WTC11 (cell line): Measurements from ENCODE around the gene RNASEL. TPM values are rescaled to one million over a fixed set of nuclear protein-coding genes. Genes with fewer than 3 reads are reported as not detected.

Experiments
- EMX1 ChIP-seq: fragments of 250-450 bp; sonication (Bioruptor Pico); IDR thresholded peaks from 2 replicates; pipeline ENCODE4 v1.8.0; 2021; ENCODE audit warnings: mild to moderate bottlenecking
- ETV6 ChIP-seq: sonication (generic); formaldehyde crosslinking; IDR thresholded peaks from 2 replicates; pipeline ENCODE4 v1.8.1; 2022; ENCODE audit warnings: mild to moderate bottlenecking, missing genetic modification reagents
- FOXJ3 ChIP-seq: sonication (generic); formaldehyde crosslinking; IDR thresholded peaks from 2 replicates; pipeline ENCODE4 v1.9.0; 2021; ENCODE audit warnings: missing genetic modification reagents, mild to moderate bottlenecking, borderline replicate concordance
- FOXP1 ChIP-seq: sonication (generic); formaldehyde crosslinking; IDR thresholded peaks from 2 replicates; pipeline ENCODE4 v1.8.0; 2022; ENCODE audit warnings: missing genetic modification reagents, mild to moderate bottlenecking, moderate library complexity, borderline replicate concordance
- GABPB1 ChIP-seq: sonication (generic); formaldehyde crosslinking; IDR thresholded peaks from 2 replicates; pipeline ENCODE4 v1.8.1; 2023; ENCODE audit warnings: mild to moderate bottlenecking, missing genetic modification reagents
- JUN ChIP-seq: sonication (generic); formaldehyde crosslinking; IDR thresholded peaks from 2 replicates; pipeline ENCODE4 v1.8.0; 2023; ENCODE audit warnings: mild to moderate bottlenecking, missing genetic modification reagents
- MLX ChIP-seq: sonication (generic); formaldehyde crosslinking; IDR thresholded peaks from 2 replicates; pipeline ENCODE4 v1.8.1; 2023; ENCODE audit warnings: mild to moderate bottlenecking, missing genetic modification reagents, moderate library complexity
- NFATC4 ChIP-seq: fragments of 250-450 bp; sonication (Bioruptor Pico); IDR thresholded peaks from 2 replicates; pipeline ENCODE4 v1.9.0; 2021; ENCODE audit warnings: mild to moderate bottlenecking
- NFYB ChIP-seq: sonication (generic); formaldehyde crosslinking; conservative IDR thresholded peaks from 2 replicates; pipeline ENCODE4 v1.8.0; 2022; ENCODE audit warnings: low read depth, missing genetic modification reagents
- NR1H2 ChIP-seq: sonication (generic); formaldehyde crosslinking; IDR thresholded peaks from 2 replicates; pipeline ENCODE4 v1.9.0; 2021; ENCODE audit warnings: mild to moderate bottlenecking, moderate library complexity, missing genetic modification reagents
- NR2C2 ChIP-seq: sonication (generic); formaldehyde crosslinking; IDR thresholded peaks from 2 replicates; pipeline ENCODE4 v1.8.0; 2022; ENCODE audit warnings: mild to moderate bottlenecking, missing genetic modification reagents
- NR3C1 ChIP-seq: sonication (generic); formaldehyde crosslinking; conservative IDR thresholded peaks from 2 replicates; pipeline ENCODE4 v1.8.1; 2023; ENCODE audit warnings: low read depth, mild to moderate bottlenecking, missing genetic modification reagents
- PRRX2 ChIP-seq: fragments of 250-450 bp; sonication (Bioruptor Pico); IDR thresholded peaks from 2 replicates; pipeline ENCODE4 v1.8.0; 2021; ENCODE audit warnings: mild to moderate bottlenecking
- SMAD3 ChIP-seq: sonication (generic); formaldehyde crosslinking; IDR thresholded peaks from 2 replicates; pipeline ENCODE4 v1.8.0; 2022; ENCODE audit warnings: missing genetic modification reagents, mild to moderate bottlenecking, borderline replicate concordance
- SOX15 ChIP-seq: fragments of 250-450 bp; sonication (Bioruptor Pico); IDR thresholded peaks from 2 replicates; pipeline ENCODE4 v1.9.0; 2021; ENCODE audit warnings: mild to moderate bottlenecking
- TP53 ChIP-seq: sonication (generic); formaldehyde crosslinking; IDR thresholded peaks from 2 replicates; pipeline ENCODE4 v1.8.1; 2023; ENCODE audit warnings: mild to moderate bottlenecking, missing genetic modification reagents
- USF2 ChIP-seq: sonication (generic); formaldehyde crosslinking; IDR thresholded peaks from 2 replicates; pipeline ENCODE4 v1.8.1; 2023; ENCODE audit warnings: mild to moderate bottlenecking, missing genetic modification reagents, moderate library complexity
- ZNF396 ChIP-seq: fragments of 250-450 bp; sonication (Bioruptor Pico); IDR thresholded peaks from 2 replicates; pipeline ENCODE4 v1.8.0; 2021; ENCODE audit warnings: mild to moderate bottlenecking, moderate library complexity, borderline replicate concordance
- ZNF416 ChIP-seq: fragments of 250-450 bp; sonication (Bioruptor Pico); IDR thresholded peaks from 2 replicates; pipeline ENCODE4 v1.9.0; 2021; ENCODE audit warnings: mild to moderate bottlenecking, inconsistent platforms
- ZNF671 ChIP-seq: fragments of 250-450 bp; sonication (Bioruptor Pico); IDR thresholded peaks from 2 replicates; pipeline ENCODE4 v1.8.0; 2021; ENCODE audit warnings: mild to moderate bottlenecking
- total RNA-seq: library from RNA; stranded (reverse); gene quantifications from 3 replicates; pipeline ENCODE4 v1.2.3, GENCODE V29; 2021
- TF ChIP-seq, protein P1 (sequence below): fragments of 250-450 bp; sonication (Bioruptor Pico); conservative IDR thresholded peaks from 2 replicates; pipeline ENCODE4 v1.9.0; 2021; ENCODE audit warnings: mild to moderate bottlenecking
- TF ChIP-seq, protein P2 (sequence below): sonication (generic); formaldehyde crosslinking; IDR thresholded peaks from 2 replicates; pipeline ENCODE4 v1.8.1; 2022; ENCODE audit warnings: mild to moderate bottlenecking, moderate library complexity, missing genetic modification reagents
- TF ChIP-seq, protein P3 (sequence below): fragments of 200-600 bp; IDR thresholded peaks from 2 replicates; pipeline ENCODE4 v1.8.0; 2022; ENCODE audit warnings: antibody characterized with exemption
- TF ChIP-seq, protein P4 (sequence below): fragments of 250-450 bp; sonication (Bioruptor Pico); IDR thresholded peaks from 2 replicates; pipeline ENCODE4 v1.8.0; 2021; ENCODE audit warnings: mild to moderate bottlenecking
- TF ChIP-seq, protein P5 (sequence below): sonication (generic); formaldehyde crosslinking; conservative IDR thresholded peaks from 2 replicates; pipeline ENCODE4 v1.8.1; 2022; ENCODE audit warnings: mild to moderate bottlenecking, missing genetic modification reagents
- TF ChIP-seq, protein P6 (sequence below): sonication (generic); formaldehyde crosslinking; IDR thresholded peaks from 2 replicates; pipeline ENCODE4 v1.8.0; 2022; ENCODE audit warnings: missing genetic modification reagents

The RNASEL gene
- total RNA-seq, 1 experiment from 2014 or later = 0.77 TPM

- peak; percentile 19; the same call in 1 of the 2 replicates for TF ChIP-seq USF2 (CRISPR knock-in tag)
- TF ChIP-seq, protein P1, sequence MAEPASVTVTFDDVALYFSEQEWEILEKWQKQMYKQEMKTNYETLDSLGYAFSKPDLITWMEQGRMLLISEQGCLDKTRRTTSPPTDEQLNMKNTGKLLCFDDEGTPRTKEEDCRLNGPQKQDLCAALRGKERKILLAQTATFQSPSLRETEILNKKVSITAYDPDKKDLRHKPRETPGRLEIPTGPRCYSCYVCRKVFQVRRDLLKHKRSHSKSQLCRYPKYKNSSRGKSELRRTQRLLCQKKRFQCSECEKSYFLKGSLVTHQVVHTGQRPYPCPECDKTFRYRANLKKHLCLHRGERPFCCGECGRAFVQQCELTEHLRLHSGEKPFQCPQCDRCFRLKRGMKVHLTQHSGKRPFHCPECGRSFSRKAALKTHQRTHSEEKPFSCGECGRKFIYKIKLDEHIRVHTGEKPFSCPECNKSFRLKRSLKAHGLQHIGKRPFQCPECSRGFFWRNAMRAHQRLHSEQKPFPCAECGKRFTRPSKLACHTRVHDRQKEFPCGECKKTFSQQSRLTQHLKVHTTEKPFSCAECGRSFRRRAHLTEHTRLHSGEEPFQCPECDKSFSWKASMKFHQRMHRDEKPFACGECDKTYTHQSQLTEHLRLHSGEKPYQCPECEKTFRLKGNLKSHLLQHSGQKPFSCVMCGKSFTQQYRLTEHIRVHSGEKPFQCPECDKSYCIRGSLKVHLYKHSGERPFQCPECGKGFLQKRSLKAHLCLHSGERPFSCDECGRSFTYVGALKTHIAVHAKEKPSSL (CRISPR knock-in tag) = no peak
- TF ChIP-seq PRRX2 (CRISPR knock-in tag) = no peak
- TF ChIP-seq, protein P2, sequence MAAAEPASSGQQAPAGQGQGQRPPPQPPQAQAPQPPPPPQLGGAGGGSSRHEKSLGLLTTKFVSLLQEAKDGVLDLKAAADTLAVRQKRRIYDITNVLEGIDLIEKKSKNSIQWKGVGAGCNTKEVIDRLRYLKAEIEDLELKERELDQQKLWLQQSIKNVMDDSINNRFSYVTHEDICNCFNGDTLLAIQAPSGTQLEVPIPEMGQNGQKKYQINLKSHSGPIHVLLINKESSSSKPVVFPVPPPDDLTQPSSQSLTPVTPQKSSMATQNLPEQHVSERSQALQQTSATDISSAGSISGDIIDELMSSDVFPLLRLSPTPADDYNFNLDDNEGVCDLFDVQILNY (CRISPR knock-in tag) = peak; percentile 50; the same call in 1 of the 2 replicates
- no peak for TF ChIP-seq ZNF416 (CRISPR knock-in tag)
- TF ChIP-seq, protein P3, sequence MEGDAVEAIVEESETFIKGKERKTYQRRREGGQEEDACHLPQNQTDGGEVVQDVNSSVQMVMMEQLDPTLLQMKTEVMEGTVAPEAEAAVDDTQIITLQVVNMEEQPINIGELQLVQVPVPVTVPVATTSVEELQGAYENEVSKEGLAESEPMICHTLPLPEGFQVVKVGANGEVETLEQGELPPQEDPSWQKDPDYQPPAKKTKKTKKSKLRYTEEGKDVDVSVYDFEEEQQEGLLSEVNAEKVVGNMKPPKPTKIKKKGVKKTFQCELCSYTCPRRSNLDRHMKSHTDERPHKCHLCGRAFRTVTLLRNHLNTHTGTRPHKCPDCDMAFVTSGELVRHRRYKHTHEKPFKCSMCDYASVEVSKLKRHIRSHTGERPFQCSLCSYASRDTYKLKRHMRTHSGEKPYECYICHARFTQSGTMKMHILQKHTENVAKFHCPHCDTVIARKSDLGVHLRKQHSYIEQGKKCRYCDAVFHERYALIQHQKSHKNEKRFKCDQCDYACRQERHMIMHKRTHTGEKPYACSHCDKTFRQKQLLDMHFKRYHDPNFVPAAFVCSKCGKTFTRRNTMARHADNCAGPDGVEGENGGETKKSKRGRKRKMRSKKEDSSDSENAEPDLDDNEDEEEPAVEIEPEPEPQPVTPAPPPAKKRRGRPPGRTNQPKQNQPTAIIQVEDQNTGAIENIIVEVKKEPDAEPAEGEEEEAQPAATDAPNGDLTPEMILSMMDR = no peak
- TF ChIP-seq SOX15 (CRISPR knock-in tag) = no peak
- no peak for TF ChIP-seq NR1H2 (CRISPR knock-in tag)
- TF ChIP-seq NR3C1 = peak; percentile 76; the same call in 1 of the 2 replicates
- TF ChIP-seq NFATC4 (CRISPR knock-in tag) = no peak
- no peak for TF ChIP-seq GABPB1 (CRISPR knock-in tag)
- TF ChIP-seq, protein P4, sequence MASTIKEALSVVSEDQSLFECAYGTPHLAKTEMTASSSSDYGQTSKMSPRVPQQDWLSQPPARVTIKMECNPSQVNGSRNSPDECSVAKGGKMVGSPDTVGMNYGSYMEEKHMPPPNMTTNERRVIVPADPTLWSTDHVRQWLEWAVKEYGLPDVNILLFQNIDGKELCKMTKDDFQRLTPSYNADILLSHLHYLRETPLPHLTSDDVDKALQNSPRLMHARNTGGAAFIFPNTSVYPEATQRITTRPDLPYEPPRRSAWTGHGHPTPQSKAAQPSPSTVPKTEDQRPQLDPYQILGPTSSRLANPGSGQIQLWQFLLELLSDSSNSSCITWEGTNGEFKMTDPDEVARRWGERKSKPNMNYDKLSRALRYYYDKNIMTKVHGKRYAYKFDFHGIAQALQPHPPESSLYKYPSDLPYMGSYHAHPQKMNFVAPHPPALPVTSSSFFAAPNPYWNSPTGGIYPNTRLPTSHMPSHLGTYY (CRISPR knock-in tag) = no peak
- TF ChIP-seq TP53 = peak; percentile 70; the same call in 1 of the 2 replicates
- no peak for TF ChIP-seq NR2C2 (CRISPR knock-in tag)
- peak; percentile 96 for TF ChIP-seq ETV6
- TF ChIP-seq FOXP1 (CRISPR knock-in tag) = peak; percentile 94
- TF ChIP-seq JUN = no peak
- no peak for TF ChIP-seq ZNF396 (CRISPR knock-in tag)
- TF ChIP-seq, protein P5, sequence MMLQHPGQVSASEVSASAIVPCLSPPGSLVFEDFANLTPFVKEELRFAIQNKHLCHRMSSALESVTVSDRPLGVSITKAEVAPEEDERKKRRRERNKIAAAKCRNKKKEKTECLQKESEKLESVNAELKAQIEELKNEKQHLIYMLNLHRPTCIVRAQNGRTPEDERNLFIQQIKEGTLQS = no peak; the same call in 1 of the 2 replicates
- peak; percentile 69 for TF ChIP-seq NFYB (CRISPR knock-in tag)
- TF ChIP-seq, protein P6, sequence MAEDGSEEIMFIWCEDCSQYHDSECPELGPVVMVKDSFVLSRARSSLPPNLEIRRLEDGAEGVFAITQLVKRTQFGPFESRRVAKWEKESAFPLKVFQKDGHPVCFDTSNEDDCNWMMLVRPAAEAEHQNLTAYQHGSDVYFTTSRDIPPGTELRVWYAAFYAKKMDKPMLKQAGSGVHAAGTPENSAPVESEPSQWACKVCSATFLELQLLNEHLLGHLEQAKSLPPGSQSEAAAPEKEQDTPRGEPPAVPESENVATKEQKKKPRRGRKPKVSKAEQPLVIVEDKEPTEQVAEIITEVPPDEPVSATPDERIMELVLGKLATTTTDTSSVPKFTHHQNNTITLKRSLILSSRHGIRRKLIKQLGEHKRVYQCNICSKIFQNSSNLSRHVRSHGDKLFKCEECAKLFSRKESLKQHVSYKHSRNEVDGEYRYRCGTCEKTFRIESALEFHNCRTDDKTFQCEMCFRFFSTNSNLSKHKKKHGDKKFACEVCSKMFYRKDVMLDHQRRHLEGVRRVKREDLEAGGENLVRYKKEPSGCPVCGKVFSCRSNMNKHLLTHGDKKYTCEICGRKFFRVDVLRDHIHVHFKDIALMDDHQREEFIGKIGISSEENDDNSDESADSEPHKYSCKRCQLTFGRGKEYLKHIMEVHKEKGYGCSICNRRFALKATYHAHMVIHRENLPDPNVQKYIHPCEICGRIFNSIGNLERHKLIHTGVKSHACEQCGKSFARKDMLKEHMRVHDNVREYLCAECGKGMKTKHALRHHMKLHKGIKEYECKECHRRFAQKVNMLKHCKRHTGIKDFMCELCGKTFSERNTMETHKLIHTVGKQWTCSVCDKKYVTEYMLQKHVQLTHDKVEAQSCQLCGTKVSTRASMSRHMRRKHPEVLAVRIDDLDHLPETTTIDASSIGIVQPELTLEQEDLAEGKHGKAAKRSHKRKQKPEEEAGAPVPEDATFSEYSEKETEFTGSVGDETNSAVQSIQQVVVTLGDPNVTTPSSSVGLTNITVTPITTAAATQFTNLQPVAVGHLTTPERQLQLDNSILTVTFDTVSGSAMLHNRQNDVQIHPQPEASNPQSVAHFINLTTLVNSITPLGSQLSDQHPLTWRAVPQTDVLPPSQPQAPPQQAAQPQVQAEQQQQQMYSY (CRISPR knock-in tag) = 0 out of 2 replicates have a peak, but pooled peaks have one; percentile 51
- no peak for TF ChIP-seq ZNF671
- TF ChIP-seq MLX = no peak
- no peak for TF ChIP-seq FOXJ3
- peak; percentile 2; the same call in 1 of the 2 replicates for TF ChIP-seq SMAD3 (CRISPR knock-in tag)
- no peak for TF ChIP-seq EMX1 (CRISPR knock-in tag)
These were observed 15.4 kb upstream of the RNASEL start, which contains the start of gene RGS16 (continued) for GRCh38 chr1:182604175-182605164.
